ENCODE data around the gene SH3GL2. TPM values are rescaled to one million over a fixed set of nuclear protein-coding genes. Genes with fewer than 3 reads are reported as not detected.

Gene SH3GL2
- total RNA-seq, 1 donor from 2014 or later, result 0.51 TPM

- no peak overlapping the region for H3K4me3 Mint-ChIP-seq
- H3K4me1 Mint-ChIP-seq, result peaks cover 5% of the 10 kb centered on the region
Observed at GRCh38 chr9:17695482-17695881, 116.6 kb downstream of the SH3GL2 start.

GRCh38 chr9:17699615-17700330, 120.9 kb downstream of the SH3GL2 start:
- no peaks in the 10 kb centered on the region for H3K9me3 Mint-ChIP-seq
- DNase-seq (ENCODE audit: low spot score in 2 of 2, unreplicated experiment in 2 of 2), result no peak
- no peak overlapping the region for H3K4me3 Mint-ChIP-seq
- peaks cover 13% of the 10 kb centered on the region for H3K4me1 Mint-ChIP-seq
- H3K27me3 Mint-ChIP-seq (ENCODE audit: low read depth), result peaks cover 21% of the 10 kb centered on the region
- no peak for TF ChIP-seq CTCF (IDR thresholded peaks at IDR 0.05; ENCODE audit: unreplicated experiment)
- no peak overlapping the region for H3K27ac Mint-ChIP-seq
- H3K36me3 Mint-ChIP-seq, result no peaks in the 10 kb centered on the region

More at GRCh38 chr9:17695482-17695881, 116.6 kb downstream of the SH3GL2 start:
- H3K9me3 Mint-ChIP-seq, result no peaks in the 10 kb centered on the region
- DNase-seq (ENCODE audit: low spot score in 2 of 2, unreplicated experiment in 2 of 2), result no peak
- H3K27me3 Mint-ChIP-seq (ENCODE audit: low read depth), result peaks cover 4% of the 10 kb centered on the region
- TF ChIP-seq CTCF (IDR thresholded peaks at IDR 0.05; ENCODE audit: unreplicated experiment), result no peak
- no peaks in the 10 kb centered on the region for H3K36me3 Mint-ChIP-seq
- no peak overlapping the region for H3K27ac Mint-ChIP-seq

GRCh38 chr9:17706347-17706746, 127.5 kb downstream of the SH3GL2 start:
- H3K4me1 Mint-ChIP-seq, result peaks cover 2% of the 10 kb centered on the region
- no peaks in the 10 kb centered on the region for H3K9me3 Mint-ChIP-seq
- H3K4me3 Mint-ChIP-seq, result no peak overlapping the region
- H3K27me3 Mint-ChIP-seq (ENCODE audit: low read depth), result peaks cover 32% of the 10 kb centered on the region
- H3K36me3 Mint-ChIP-seq, result no peaks in the 10 kb centered on the region
- no peak for DNase-seq (ENCODE audit: low spot score in 2 of 2, unreplicated experiment in 2 of 2)
- no peak overlapping the region for H3K27ac Mint-ChIP-seq
- TF ChIP-seq CTCF (IDR thresholded peaks at IDR 0.05; ENCODE audit: unreplicated experiment), result no peak

- peaks cover 6% of the 10 kb centered on the region for H3K27me3 Mint-ChIP-seq (ENCODE audit: low read depth)
- no peak for TF ChIP-seq CTCF (IDR thresholded peaks at IDR 0.05; ENCODE audit: unreplicated experiment)
- no peak overlapping the region for H3K27ac Mint-ChIP-seq
- no peak for DNase-seq (ENCODE audit: low spot score in 2 of 2, unreplicated experiment in 2 of 2)
- no peak overlapping the region for H3K4me3 Mint-ChIP-seq
- H3K4me1 Mint-ChIP-seq, result no peaks in the 10 kb centered on the region
- no peaks in the 10 kb centered on the region for H3K36me3 Mint-ChIP-seq
- peaks cover 9% of the 10 kb centered on the region for H3K9me3 Mint-ChIP-seq
Observed at GRCh38 chr9:17719053-17719452, 140.2 kb downstream of the SH3GL2 start.

- H3K36me3 Mint-ChIP-seq, result no peaks in the 10 kb centered on the region
- DNase-seq (ENCODE audit: low spot score in 2 of 2, unreplicated experiment in 2 of 2), result no peak
- H3K27me3 Mint-ChIP-seq (ENCODE audit: low read depth), result no peaks in the 10 kb centered on the region
- no peak overlapping the region for H3K4me3 Mint-ChIP-seq
- no peak overlapping the region for H3K27ac Mint-ChIP-seq
- H3K4me1 Mint-ChIP-seq, result no peaks in the 10 kb centered on the region
- H3K9me3 Mint-ChIP-seq, result peaks cover 17% of the 10 kb centered on the region
- no peak for TF ChIP-seq CTCF (IDR thresholded peaks at IDR 0.05; ENCODE audit: unreplicated experiment)
Observed at GRCh38 chr9:17721954-17722353, 143.1 kb downstream of the SH3GL2 start.

Measured in mesothelial cell of epicardium (in vitro differentiated cells).